Uterus (tissue), 4 donors: ENCODE data around the gene THOC6. TPM values are rescaled to one million over a fixed set of nuclear protein-coding genes. Genes with fewer than 3 reads are reported as not detected.
"Not testable (repeated sequence)": the region's sequence is repeated elsewhere in the genome, so short reads cannot be mapped to it uniquely, and the experiment has no call there.

ENCODE experiments used
- DNase-seq, 2 donors: peaks; one replicate each; pipeline ENCODE4 v3.0.0-alpha.2; 2019 to 2020
- H3K27ac ChIP-seq, 2 donors: fragments of 200-600 bp; sonication (generic); 1 replicate in 1 of 2; 2 replicates in 1 of 2; pipeline ENCODE4 v1.5.1; 2016 to 2018
- H3K27me3 ChIP-seq, 2 donors: fragments of 200-600 bp; sonication (generic); one replicate each; pipeline ENCODE4 v1.5.1; 2018 to 2019; ENCODE audit warnings: control low read depth in 1 of 2
- H3K36me3 ChIP-seq, 2 donors: fragments of 200-600 bp; sonication (generic); one replicate each; pipeline ENCODE4 v1.5.1; 2019; ENCODE audit warnings: control low read depth in 1 of 2
- H3K4me1 ChIP-seq, 2 donors: fragments of 200-600 bp; sonication (generic); one replicate each; pipeline ENCODE4 v1.5.1; 2018 to 2019; ENCODE audit warnings: control low read depth in 1 of 2
- H3K4me3 ChIP-seq, 2 donors: fragments of 200-600 bp; sonication (generic); 1 replicate in 1 of 2; 2 replicates in 1 of 2; pipeline ENCODE4 v1.5.1; 2018 to 2019; ENCODE audit warnings: mild to moderate bottlenecking in 1 of 2
- H3K9me3 ChIP-seq, 2 donors: fragments of 200-600 bp; sonication (generic); one replicate each; pipeline ENCODE4 v1.5.1; 2019; ENCODE audit warnings: control low read depth in 1 of 2
- POLR2A ChIP-seq, 2 donors: fragments of 450-650 bp; IDR thresholded peaks; one replicate each; pipeline ENCODE4 v1.6.1; 2016; ENCODE audit warnings: antibody characterized with exemption in 2 of 2, mild to moderate bottlenecking in 1 of 2, moderate library complexity in 1 of 2
- intact Hi-C: fragments of 100-400 bp; cut with DNase I; formaldehyde crosslinking; loops from one replicate; pipeline ENCODE4 v1.15.1; 2023; ENCODE audit warnings: low total_unique reads
- total RNA-seq, 4 donors: library from RNA; depleted of rRNA in 3 of 4; stranded (reverse); fragments of >200 nt in 3 of 4; gene quantifications; one replicate each; pipeline versions ENCODE4 v1.1.0 to v1.2.4, GENCODE V29; 2014 to 2023
- TF ChIP-seq, protein P1 (sequence below), 4 experiments: fragments of 200-600 bp in 2 of 4; fragments of 450-650 bp in 2 of 4; sonication (generic) in 2 of 4; IDR thresholded peaks; one replicate each; pipeline ENCODE4 v1.5.1; 2016 to 2019; ENCODE audit warnings: antibody characterized with exemption in 4 of 4, mild to moderate bottlenecking in 2 of 4, moderate library complexity in 1 of 4
- donor health status: DM: yes; HTN: yes; CAD: no.

The THOC6 gene
- total RNA-seq, 4 donors from 2014 or later: 3.8 to 29.0 (median 22.3) TPM

GRCh38 chr16:3050487-3050886 is 26.7 kb downstream of the THOC6 start:
- intact Hi-C loops: no loop called here
- H3K27me3 ChIP-seq: peaks cover 12 to 18% of the 10 kb centered on the region in 2 donors
- TF ChIP-seq, protein P1, sequence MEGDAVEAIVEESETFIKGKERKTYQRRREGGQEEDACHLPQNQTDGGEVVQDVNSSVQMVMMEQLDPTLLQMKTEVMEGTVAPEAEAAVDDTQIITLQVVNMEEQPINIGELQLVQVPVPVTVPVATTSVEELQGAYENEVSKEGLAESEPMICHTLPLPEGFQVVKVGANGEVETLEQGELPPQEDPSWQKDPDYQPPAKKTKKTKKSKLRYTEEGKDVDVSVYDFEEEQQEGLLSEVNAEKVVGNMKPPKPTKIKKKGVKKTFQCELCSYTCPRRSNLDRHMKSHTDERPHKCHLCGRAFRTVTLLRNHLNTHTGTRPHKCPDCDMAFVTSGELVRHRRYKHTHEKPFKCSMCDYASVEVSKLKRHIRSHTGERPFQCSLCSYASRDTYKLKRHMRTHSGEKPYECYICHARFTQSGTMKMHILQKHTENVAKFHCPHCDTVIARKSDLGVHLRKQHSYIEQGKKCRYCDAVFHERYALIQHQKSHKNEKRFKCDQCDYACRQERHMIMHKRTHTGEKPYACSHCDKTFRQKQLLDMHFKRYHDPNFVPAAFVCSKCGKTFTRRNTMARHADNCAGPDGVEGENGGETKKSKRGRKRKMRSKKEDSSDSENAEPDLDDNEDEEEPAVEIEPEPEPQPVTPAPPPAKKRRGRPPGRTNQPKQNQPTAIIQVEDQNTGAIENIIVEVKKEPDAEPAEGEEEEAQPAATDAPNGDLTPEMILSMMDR (IDR thresholded peaks at IDR 0.05): no peak
- no peak for TF ChIP-seq POLR2A (IDR thresholded peaks at IDR 0.05)
- no peak overlapping the region for H3K27ac ChIP-seq
- H3K4me1 ChIP-seq: peaks cover 0 to 15% of the 10 kb centered on the region in 2 donors
- H3K9me3 ChIP-seq: no peaks in the 10 kb centered on the region
- no peak for DNase-seq
- no peaks in the 10 kb centered on the region for H3K36me3 ChIP-seq
- no peak overlapping the region for H3K4me3 ChIP-seq

DNA sequence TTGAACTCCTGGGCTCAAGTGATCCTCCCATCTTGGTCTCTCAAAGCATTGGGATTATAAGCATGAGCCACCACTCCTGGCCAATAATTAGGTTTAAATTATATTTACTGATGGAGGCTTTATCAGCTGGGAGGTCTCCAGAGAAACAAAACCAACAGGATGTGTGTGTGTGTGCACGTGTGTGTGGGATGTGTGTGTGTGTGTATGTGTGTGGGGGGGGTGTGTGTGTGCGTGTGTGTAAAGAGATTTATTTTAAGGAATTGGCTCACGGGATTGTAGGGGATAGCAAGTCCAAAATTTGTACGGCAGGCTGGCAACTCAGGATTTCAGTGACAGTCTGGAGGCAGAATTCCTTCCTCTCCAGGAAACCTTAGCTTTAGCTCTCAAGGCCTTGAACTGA is 27.2 kb downstream of the THOC6 start:
- H3K4me3 ChIP-seq: no peak overlapping the region
- intact Hi-C loops: no loop called here
- H3K27ac ChIP-seq: no peak overlapping the region
- no peaks in the 10 kb centered on the region for H3K36me3 ChIP-seq
- TF ChIP-seq, protein P1 (IDR thresholded peaks at IDR 0.05): no peak
- TF ChIP-seq POLR2A (IDR thresholded peaks at IDR 0.05): no peak
- no peaks in the 10 kb centered on the region for H3K9me3 ChIP-seq
- peaks cover 0 to 10% of the 10 kb centered on the region in 2 donors for H3K4me1 ChIP-seq
- H3K27me3 ChIP-seq: peaks cover 7 to 13% of the 10 kb centered on the region in 2 donors
- no peak for DNase-seq

GRCh38 chr16:3051494-3051893 is 27.7 kb downstream of the THOC6 start:
- no peak for DNase-seq
- Histone ChIP-seq H3K36me3 (no peaks in the 10 kb centered on the region), H3K4me1 (peaks cover 0 to 5% of the 10 kb centered on the region in 2 donors), H3K27me3 (peaks cover 6 to 8% of the 10 kb centered on the region in 2 donors), H3K9me3 (no peaks in the 10 kb centered on the region), H3K4me3 (no peak overlapping the region), H3K27ac (no peak overlapping the region)
- intact Hi-C loops: no loop called here
- TF ChIP-seq POLR2A (IDR thresholded peaks at IDR 0.05): no peak
- TF ChIP-seq, protein P1 (IDR thresholded peaks at IDR 0.05): no peak

DNA sequence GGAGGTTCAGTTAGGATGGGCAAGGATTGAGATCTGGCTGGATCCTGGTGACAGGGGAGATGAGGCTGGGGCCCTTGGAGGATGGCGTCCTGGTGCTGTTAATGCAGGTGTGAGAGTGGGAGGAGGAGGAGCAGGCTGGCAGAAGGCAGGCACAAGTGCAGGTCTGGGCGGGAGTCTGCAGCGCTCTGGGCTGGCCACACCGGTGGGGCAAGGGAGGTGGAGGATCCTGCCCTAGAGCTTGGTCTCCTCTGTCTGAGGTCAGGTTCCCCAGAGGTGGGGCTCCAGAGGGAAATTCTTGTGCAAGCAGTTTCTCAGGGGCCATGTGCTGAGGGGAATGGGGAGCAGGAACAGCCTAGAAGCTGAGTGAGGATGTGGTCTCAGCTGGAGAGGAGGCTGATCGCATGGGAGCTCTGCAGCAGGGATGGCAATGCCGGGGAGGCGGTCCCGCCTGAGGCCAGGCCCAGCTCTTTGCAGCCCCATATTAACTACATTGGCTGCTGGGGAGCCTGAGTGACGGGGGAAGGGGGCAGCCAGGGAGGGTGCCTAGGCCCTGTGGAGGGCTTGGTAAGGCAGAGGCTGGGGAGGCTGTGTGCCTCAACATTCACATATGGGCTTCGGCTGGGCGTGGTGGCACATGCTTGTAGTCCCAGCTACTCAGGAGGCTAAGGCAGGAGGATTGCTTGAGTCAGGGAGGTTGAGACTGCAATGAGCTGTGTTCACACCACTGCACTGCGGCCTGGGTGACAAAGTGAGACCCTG is 28.9 kb downstream of the THOC6 start:
- H3K9me3 ChIP-seq, H3K27me3 ChIP-seq, DNase-seq, H3K4me1 ChIP-seq, H3K4me3 ChIP-seq, intact Hi-C loops, H3K27ac ChIP-seq, H3K36me3 ChIP-seq: not testable (repeated sequence)

DNA sequence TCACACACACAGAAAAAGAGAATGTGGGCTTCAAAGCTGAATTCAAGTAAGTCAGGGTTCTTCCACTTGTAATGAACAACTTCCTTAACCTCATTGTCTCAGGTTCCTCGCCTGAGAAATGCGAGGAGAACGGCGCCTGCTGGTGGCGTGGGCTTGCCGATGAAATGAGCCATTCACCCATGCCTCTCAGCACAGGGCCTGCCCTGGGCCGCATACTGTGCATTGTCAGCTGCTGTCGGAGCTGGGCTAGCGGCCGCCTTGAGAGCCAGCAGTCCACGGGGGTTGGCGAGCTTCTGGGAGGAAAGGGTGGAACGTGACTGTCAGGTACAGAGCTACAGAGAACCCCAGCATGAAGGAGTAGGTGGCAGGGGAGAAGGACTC is 29.5 kb downstream of the THOC6 start:
- DNase-seq, H3K9me3 ChIP-seq, H3K27me3 ChIP-seq, H3K36me3 ChIP-seq, intact Hi-C loops, H3K4me3 ChIP-seq, H3K27ac ChIP-seq, H3K4me1 ChIP-seq: not testable (repeated sequence)

GRCh38 chr16:3054965-3055733 is 31.3 kb downstream of the THOC6 start:
- intact Hi-C loops: loop anchor here (5.0 kb wide), 1 partner anchor 112 kb away; no protein-coding TSS in a partner anchor
- no peaks in the 10 kb centered on the region for H3K9me3 ChIP-seq
- H3K36me3 ChIP-seq: no peaks in the 10 kb centered on the region
- H3K27ac ChIP-seq: no peak overlapping the region
- TF ChIP-seq, protein P1 (IDR thresholded peaks at IDR 0.05): no peak
- no peak for TF ChIP-seq POLR2A (IDR thresholded peaks at IDR 0.05)
- no peak for DNase-seq
- no peaks in the 10 kb centered on the region for H3K27me3 ChIP-seq
- H3K4me1 ChIP-seq: peaks cover 0 to 10% of the 10 kb centered on the region in 2 donors
- H3K4me3 ChIP-seq: no peak overlapping the region

- DNase-seq, H3K4me1 ChIP-seq, H3K4me3 ChIP-seq, H3K9me3 ChIP-seq, H3K36me3 ChIP-seq, H3K27me3 ChIP-seq, H3K27ac ChIP-seq: not testable (repeated sequence)
- intact Hi-C loops: loop anchor here (5.0 kb wide), 1 partner anchor 112 kb away; no protein-coding TSS in a partner anchor
Observed at GRCh38 chr16:3055734-3056115, 31.9 kb downstream of the THOC6 start.
